SU-DHL-6 (cell line): ENCODE measurements around the gene ANO10.

Source experiments
- CTCF ChIP-seq: fragments of 200-600 bp; sonication (generic); IDR thresholded peaks from one replicate; pipeline ENCODE4 v1.5.1; 2017; ENCODE audit warnings: antibody characterized with exemption, mild to moderate bottlenecking, low read length, moderate library complexity; ENCODE audit not compliant: insufficient read depth, poor library complexity, severe bottlenecking
- EZH2phosphoT487 ChIP-seq: fragments of 200-600 bp; sonication (generic), shearing (Covaris generic); conservative IDR thresholded peaks from 2 replicates; pipeline ENCODE4 v1.6.1; 2018; ENCODE audit warnings: mild to moderate bottlenecking, antibody characterized with exemption, low read length, moderate library complexity, mixed read lengths

- TF ChIP-seq CTCF, result no peak
- no peak for TF ChIP-seq EZH2phosphoT487
Measured at GRCh38 chr3:43641306-43642114, 19.7 kb upstream of the ANO10 start.
